Glutamatergic neuron (in vitro differentiated cells): ENCODE data around the gene FRAS1. TPM values are rescaled to one million over a fixed set of nuclear protein-coding genes. Genes with fewer than 3 reads are reported as not detected.

Source experiments
- DNase-seq: peaks from one replicate; pipeline ENCODE4 v3.0.0; 2022
- H3K27ac Mint-ChIP-seq: one replicate; pipeline ENCODE4 v1.8.0; 2020; ENCODE audit warnings: mild to moderate bottlenecking, mixed read lengths, inconsistent platforms; ENCODE audit not compliant: unreplicated experiment
- H3K27me3 Mint-ChIP-seq: one replicate; pipeline ENCODE4 v1.8.0; 2020; ENCODE audit warnings: mild to moderate bottlenecking, moderate library complexity, mixed read lengths, inconsistent platforms; ENCODE audit not compliant: unreplicated experiment
- H3K36me3 Mint-ChIP-seq: one replicate; pipeline ENCODE4 v1.8.0; 2020; ENCODE audit warnings: mild to moderate bottlenecking, mixed read lengths, inconsistent platforms; ENCODE audit not compliant: unreplicated experiment
- H3K4me1 Mint-ChIP-seq: one replicate; pipeline ENCODE4 v1.8.0; 2020; ENCODE audit warnings: mild to moderate bottlenecking, low read depth, mixed read lengths, inconsistent platforms; ENCODE audit not compliant: unreplicated experiment
- H3K4me3 Mint-ChIP-seq: one replicate; pipeline ENCODE4 v1.8.0; 2020; ENCODE audit warnings: mild to moderate bottlenecking, mixed read lengths, inconsistent platforms; ENCODE audit not compliant: unreplicated experiment
- H3K9me3 Mint-ChIP-seq: one replicate; pipeline ENCODE4 v1.8.0; 2020; ENCODE audit warnings: mild to moderate bottlenecking, moderate library complexity, mixed read lengths, inconsistent platforms; ENCODE audit not compliant: unreplicated experiment
- CTCF ChIP-seq: fragments of 200-600 bp; sonication (generic); IDR thresholded peaks from one replicate; pipeline ENCODE4 v1.5.0; 2021; ENCODE audit not compliant: partially characterized antibody, unreplicated experiment
- total RNA-seq: library from RNA; stranded (reverse); fragmentation: NEBNext Ultra II Directional; extraction: Animal tissue kit (Norgen Biotek cat#: 25700); gene quantifications from one replicate; pipeline ENCODE4 v1.2.1, GENCODE V29; 2021; ENCODE audit not compliant: unreplicated experiment

FRAS1 gene
- total RNA-seq, 1 donor from 2014 or later: 18.7 TPM

DNA sequence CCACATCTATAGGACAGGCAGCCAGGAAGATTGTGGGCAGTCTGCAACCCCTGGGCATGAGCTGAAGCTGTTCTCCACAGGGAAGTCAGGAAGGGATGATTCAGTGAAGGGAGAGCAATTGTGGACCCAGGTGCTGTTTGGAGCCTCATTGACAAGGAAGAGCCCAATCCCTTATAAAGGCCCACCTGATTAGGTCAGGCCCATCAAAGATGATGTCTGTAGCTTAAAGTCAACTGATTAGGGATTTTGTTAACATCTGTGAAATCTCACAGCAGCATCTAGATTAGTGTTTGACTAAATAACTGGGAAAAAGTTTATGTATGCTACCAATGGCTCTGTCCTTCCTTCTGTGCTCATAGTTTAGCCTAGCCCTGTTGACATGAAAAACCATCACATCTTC lies 127.5 kb downstream of the FRAS1 start:
- no peak for TF ChIP-seq CTCF
- no peak for DNase-seq
- H3K27me3 Mint-ChIP-seq: peaks cover 2% of the 10 kb centered on the region
- H3K27ac Mint-ChIP-seq: no peak overlapping the region
- H3K4me1 Mint-ChIP-seq: no peaks in the 10 kb centered on the region
- no peaks in the 10 kb centered on the region for H3K9me3 Mint-ChIP-seq
- no peak overlapping the region for H3K4me3 Mint-ChIP-seq
- H3K36me3 Mint-ChIP-seq: no peaks in the 10 kb centered on the region

DNA sequence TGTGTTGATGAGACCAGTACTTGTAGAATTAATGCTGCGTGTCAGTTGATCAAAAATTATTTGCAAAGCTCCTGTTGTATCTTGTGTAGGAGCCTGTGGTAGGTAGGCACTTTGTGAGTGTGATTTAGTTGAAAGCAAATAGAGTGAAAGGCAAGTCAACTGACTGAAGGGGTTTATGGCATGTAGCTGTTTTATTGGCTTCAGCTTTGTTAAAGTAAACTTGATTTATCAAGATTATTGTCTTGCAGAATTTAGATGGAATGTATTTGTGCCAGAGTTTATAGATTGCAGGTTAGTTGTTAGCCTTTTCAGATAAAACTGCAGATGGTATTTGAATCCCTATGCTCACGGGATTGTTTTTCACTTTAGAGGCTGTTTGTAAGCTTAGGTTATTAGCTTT lies 128.0 kb downstream of the FRAS1 start:
- no peaks in the 10 kb centered on the region for H3K36me3 Mint-ChIP-seq
- H3K9me3 Mint-ChIP-seq: peaks cover 2% of the 10 kb centered on the region
- no peak overlapping the region for H3K27ac Mint-ChIP-seq
- no peaks in the 10 kb centered on the region for H3K4me1 Mint-ChIP-seq
- no peak overlapping the region for H3K4me3 Mint-ChIP-seq
- no peak for DNase-seq
- TF ChIP-seq CTCF: no peak
- H3K27me3 Mint-ChIP-seq: peaks cover 4% of the 10 kb centered on the region

GRCh38 chr4:78186597-78187543 lies 129.7 kb downstream of the FRAS1 start:
- H3K4me3 Mint-ChIP-seq: no peak overlapping the region
- H3K36me3 Mint-ChIP-seq: no peaks in the 10 kb centered on the region
- H3K27me3 Mint-ChIP-seq: peaks cover 3% of the 10 kb centered on the region
- H3K4me1 Mint-ChIP-seq: no peaks in the 10 kb centered on the region
- peaks cover 3% of the 10 kb centered on the region for H3K9me3 Mint-ChIP-seq
- H3K27ac Mint-ChIP-seq: no peak overlapping the region
- TF ChIP-seq CTCF: no peak
- DNase-seq: no peak

DNA sequence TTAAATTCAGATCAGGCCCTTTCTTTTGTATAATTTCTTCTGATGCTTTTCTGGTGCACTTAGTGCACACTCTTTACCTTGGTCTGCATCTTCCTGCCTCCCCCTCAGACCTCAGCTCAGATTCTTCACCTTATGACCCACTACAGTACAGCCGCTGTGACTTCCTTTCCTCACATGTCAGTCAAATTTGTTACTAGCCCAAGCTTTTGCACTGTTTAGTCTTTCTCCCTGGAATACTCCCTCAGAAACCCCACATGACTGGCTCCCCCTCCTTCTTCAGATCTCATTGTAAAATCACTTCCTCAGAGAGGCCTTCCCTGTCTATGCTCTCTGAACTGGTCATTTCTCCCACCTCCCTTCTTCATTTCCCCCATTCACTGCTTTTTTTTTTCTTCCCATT lies 132.9 kb downstream of the FRAS1 start:
- peaks cover 3% of the 10 kb centered on the region for H3K27me3 Mint-ChIP-seq
- DNase-seq: no peak
- peaks cover 8% of the 10 kb centered on the region for H3K9me3 Mint-ChIP-seq
- H3K36me3 Mint-ChIP-seq: peaks cover 10% of the 10 kb centered on the region
- no peaks in the 10 kb centered on the region for H3K4me1 Mint-ChIP-seq
- peak overlapping the region; percentile 9 for H3K27ac Mint-ChIP-seq
- no peak for TF ChIP-seq CTCF
- no peak overlapping the region for H3K4me3 Mint-ChIP-seq

DNA sequence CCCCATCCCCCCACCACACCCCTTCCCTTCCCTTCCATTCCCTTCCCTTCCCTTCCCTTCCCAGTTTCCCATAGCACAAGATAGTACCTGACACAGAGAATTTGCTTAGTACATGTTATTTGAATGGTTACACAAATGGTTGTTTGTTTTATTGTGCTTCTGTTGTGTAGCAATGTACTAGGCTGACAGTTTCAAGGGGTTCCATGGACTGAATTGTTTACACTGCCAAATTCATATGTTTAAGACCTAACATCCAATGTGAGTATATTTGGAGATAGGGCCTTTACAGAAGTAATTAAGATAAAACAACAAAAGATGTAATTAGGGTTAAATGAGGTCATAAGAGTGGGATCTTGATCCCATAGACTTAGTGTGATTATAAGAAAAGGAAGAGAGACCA lies 133.5 kb downstream of the FRAS1 start:
- Mint-ChIP-seq H3K27ac (peak overlapping the region; percentile 9), H3K9me3 (peaks cover 9% of the 10 kb centered on the region), H3K4me3 (no peak overlapping the region), H3K27me3 (peaks cover 3% of the 10 kb centered on the region), H3K4me1 (no peaks in the 10 kb centered on the region), H3K36me3 (peaks cover 10% of the 10 kb centered on the region)
- no peak for DNase-seq
- TF ChIP-seq CTCF: no peak
